Lung (tissue), 12 donors: ENCODE data around the gene HOXD13. TPM values are rescaled to one million over a fixed set of nuclear protein-coding genes. Genes with fewer than 3 reads are reported as not detected.

ENCODE experiments used
- ATAC-seq: fragments of 200-7000 bp; cut with Tn5 transposase; one replicate; pipeline ENCODE4 v1.9.1; 2020; ENCODE audit warnings: moderate number of reproducible peaks; ENCODE audit not compliant: insufficient read depth, low FRiP score
- DNase-seq, 3 donors: peaks; one replicate each; pipeline ENCODE4 v3.0.0-alpha.2; 2013 to 2017
- H3K27ac ChIP-seq, 2 donors: one replicate each; pipeline ENCODE4 v1.5.1; 2013; ENCODE audit warnings: mild to moderate bottlenecking in 2 of 2, moderate library complexity in 2 of 2, control low read depth in 1 of 2, inconsistent platforms in 1 of 2, low read depth in 1 of 2, low read length in 1 of 2
- H3K27me3 ChIP-seq, 3 donors: one replicate each; pipeline ENCODE4 v1.5.1; 2013; ENCODE audit warnings: low read length in 2 of 3; ENCODE audit not compliant: control insufficient read depth in 3 of 3, insufficient read depth in 3 of 3
- H3K36me3 ChIP-seq, 4 donors: one replicate each; pipeline ENCODE4 v1.5.1; 2013; ENCODE audit warnings: low read length in 4 of 4, mild to moderate bottlenecking in 1 of 4, moderate library complexity in 1 of 4; ENCODE audit not compliant: control insufficient read depth in 4 of 4, insufficient read depth in 4 of 4
- H3K4me1 ChIP-seq, 5 donors: one replicate each; pipeline ENCODE4 v1.5.1; 2013; ENCODE audit warnings: low read length in 5 of 5, mild to moderate bottlenecking in 2 of 5, moderate library complexity in 1 of 5; ENCODE audit not compliant: control insufficient read depth in 5 of 5, insufficient read depth in 5 of 5
- H3K4me3 ChIP-seq: one replicate; pipeline ENCODE4 v1.5.1; 2013; ENCODE audit warnings: mild to moderate bottlenecking, control low read depth, moderate library complexity
- H3K9ac ChIP-seq, 2 donors: one replicate each; pipeline ENCODE4 v1.5.1; 2013; ENCODE audit warnings: low read length in 2 of 2, control low read depth in 1 of 2; ENCODE audit not compliant: insufficient read depth in 1 of 2
- H3K9me3 ChIP-seq, 4 donors: one replicate each; pipeline ENCODE4 v1.5.1; 2013; ENCODE audit warnings: low read length in 3 of 4, mild to moderate bottlenecking in 1 of 4, moderate library complexity in 1 of 4; ENCODE audit not compliant: control insufficient read depth in 4 of 4, insufficient read depth in 3 of 4
- WGBS, 2 donors: extraction: QIAGEN DNeasy Blood & Tissue Kit; methylation state at CpG; one replicate each; pipeline ENCODE4 v1.1.7; 2013; 5-methylcytosine and 5-hydroxymethylcytosine counted together
- polyA plus RNA-seq, 2 donors: library from polyadenylated mRNA; stranded (reverse); fragments of 200-250 nt; gene quantifications; one replicate each; pipeline ENCODE4 v1.2.1, GENCODE V29; 2013
- total RNA-seq, 2 donors: library from RNA; depleted of rRNA in 1 of 2; stranded (reverse); fragments of >200 nt in 1 of 2; gene quantifications; one replicate each; pipeline ENCODE4 v1.2.1, GENCODE V29; 2014 to 2021
- TF ChIP-seq, protein P1 (sequence below): IDR thresholded peaks from 2 replicates; pipeline ENCODE4 v1.5.1; 2012; ENCODE audit warnings: mild to moderate bottlenecking; ENCODE audit errors: control extremely low read depth, extremely low read depth
- donor health status: control.
- donor health status: control.
- donor health status: Bipolar disorder and iron deficiency.
- donor health status: healthy.
- donor health status: DM: yes; HTN: yes; CAD: no.

The HOXD13 gene
- total and polyA plus RNA-seq, 4 donors, result not detected

GRCh38 chr2:176074919-176075425 is 17.5 kb upstream of the HOXD13 start:
- H3K9ac ChIP-seq, result no peak overlapping the region
- DNase-seq, result no peak
- WGBS, 2 donors, result 12 to 23% methylated on average over 7 of the region's 7 CpGs
- H3K27ac ChIP-seq, result no peak overlapping the region
- peaks cover 0 to 10% (median 0%) of the 10 kb centered on the region in 5 donors for H3K4me1 ChIP-seq
- H3K9me3 ChIP-seq, result peaks cover 0 to 16% (median 0%) of the 10 kb centered on the region in 4 donors
- H3K27me3 ChIP-seq, result peaks cover 19 to 99% (median 97%) of the 10 kb centered on the region in 3 donors
- ATAC-seq, result no peak
- no peaks in the 10 kb centered on the region for H3K36me3 ChIP-seq
- TF ChIP-seq, protein P1, sequence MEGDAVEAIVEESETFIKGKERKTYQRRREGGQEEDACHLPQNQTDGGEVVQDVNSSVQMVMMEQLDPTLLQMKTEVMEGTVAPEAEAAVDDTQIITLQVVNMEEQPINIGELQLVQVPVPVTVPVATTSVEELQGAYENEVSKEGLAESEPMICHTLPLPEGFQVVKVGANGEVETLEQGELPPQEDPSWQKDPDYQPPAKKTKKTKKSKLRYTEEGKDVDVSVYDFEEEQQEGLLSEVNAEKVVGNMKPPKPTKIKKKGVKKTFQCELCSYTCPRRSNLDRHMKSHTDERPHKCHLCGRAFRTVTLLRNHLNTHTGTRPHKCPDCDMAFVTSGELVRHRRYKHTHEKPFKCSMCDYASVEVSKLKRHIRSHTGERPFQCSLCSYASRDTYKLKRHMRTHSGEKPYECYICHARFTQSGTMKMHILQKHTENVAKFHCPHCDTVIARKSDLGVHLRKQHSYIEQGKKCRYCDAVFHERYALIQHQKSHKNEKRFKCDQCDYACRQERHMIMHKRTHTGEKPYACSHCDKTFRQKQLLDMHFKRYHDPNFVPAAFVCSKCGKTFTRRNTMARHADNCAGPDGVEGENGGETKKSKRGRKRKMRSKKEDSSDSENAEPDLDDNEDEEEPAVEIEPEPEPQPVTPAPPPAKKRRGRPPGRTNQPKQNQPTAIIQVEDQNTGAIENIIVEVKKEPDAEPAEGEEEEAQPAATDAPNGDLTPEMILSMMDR, result no peak
- no peak overlapping the region for H3K4me3 ChIP-seq

DNA sequence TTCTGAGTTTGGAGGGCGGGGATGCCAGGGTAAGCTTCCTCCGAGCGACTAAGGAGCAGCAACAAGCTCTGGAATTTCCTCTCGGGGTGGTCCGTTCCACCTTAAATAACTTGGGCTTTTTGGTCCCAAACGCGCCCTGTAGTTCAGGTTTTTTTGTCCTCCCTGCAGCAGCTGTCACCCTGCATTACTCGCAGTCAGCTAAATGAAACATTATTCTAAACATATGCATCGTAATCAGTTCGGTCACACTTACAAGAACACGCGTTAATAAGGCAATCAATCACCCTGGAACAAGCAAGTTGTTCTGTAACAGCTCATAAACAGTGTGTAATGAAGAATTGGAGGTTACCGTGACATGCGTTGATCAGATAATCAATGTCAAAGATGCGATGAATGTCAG is 17.0 kb upstream of the HOXD13 start:
- peaks cover 15 to 94% (median 92%) of the 10 kb centered on the region in 3 donors for H3K27me3 ChIP-seq
- peaks cover 0 to 12% (median under 1%) of the 10 kb centered on the region in 5 donors for H3K4me1 ChIP-seq
- H3K9ac ChIP-seq, result no peak overlapping the region
- H3K4me3 ChIP-seq, result no peak overlapping the region
- no peaks in the 10 kb centered on the region for H3K36me3 ChIP-seq
- ATAC-seq (no peak), DNase-seq (peak in 1 of 3 donors; percentile 52)
- peaks cover 0 to 16% (median 0%) of the 10 kb centered on the region in 4 donors for H3K9me3 ChIP-seq
- WGBS, 2 donors, result 8 to 11% methylated on average over 15 of the region's 15 CpGs
- no peak overlapping the region for H3K27ac ChIP-seq
- TF ChIP-seq, protein P1, result no peak

- no peaks in the 10 kb centered on the region for H3K36me3 ChIP-seq
- H3K4me3 ChIP-seq, result no peak overlapping the region
- no peak overlapping the region for H3K9ac ChIP-seq
- TF ChIP-seq, protein P1, result no peak
- DNase-seq (peak in 1 of 3 donors; percentile 39), ATAC-seq (no peak)
- peaks cover 0 to 13% (median 4%) of the 10 kb centered on the region in 5 donors for H3K4me1 ChIP-seq
- H3K27ac ChIP-seq, result no peak overlapping the region
- 17 to 21% methylated on average over 7 of the region's 7 CpGs for WGBS, 2 donors
- peaks cover 0 to 21% (median 0%) of the 10 kb centered on the region in 4 donors for H3K9me3 ChIP-seq
- peaks cover 13 to 94% (median 92%) of the 10 kb centered on the region in 3 donors for H3K27me3 ChIP-seq
Observed at GRCh38 chr2:176076063-176076462, 16.5 kb upstream of the HOXD13 start.
